Measurements from ENCODE around the gene PRKAR1B.
"Not testable (repeated sequence)": the region's sequence is repeated elsewhere in the genome, so short reads cannot be mapped to it uniquely, and the experiment has no call there.

The PRKAR1B gene

DNA sequence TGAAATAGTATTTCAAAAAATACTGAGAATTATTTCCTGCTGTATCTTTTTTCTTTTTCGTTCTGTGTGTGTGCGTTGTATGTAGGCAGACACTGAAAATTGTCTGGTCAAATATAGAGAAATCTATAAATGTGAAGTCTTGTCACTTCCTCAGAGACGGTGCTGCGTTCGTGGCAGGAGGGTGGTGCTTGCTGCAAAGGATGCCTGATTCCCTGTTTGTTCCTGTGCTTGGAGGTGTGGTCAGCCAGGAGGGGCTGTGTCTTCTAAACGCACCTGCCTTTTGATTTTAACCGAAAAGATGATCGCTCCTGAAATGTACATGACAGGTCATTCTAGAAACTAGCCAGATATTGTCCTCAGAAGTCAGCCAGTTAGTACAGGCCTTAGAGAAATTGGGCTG, 32.5 kb upstream of the PRKAR1B start:
- DNase-seq (ENCODE audit: low read depth, low spot score): no peak

DNA sequence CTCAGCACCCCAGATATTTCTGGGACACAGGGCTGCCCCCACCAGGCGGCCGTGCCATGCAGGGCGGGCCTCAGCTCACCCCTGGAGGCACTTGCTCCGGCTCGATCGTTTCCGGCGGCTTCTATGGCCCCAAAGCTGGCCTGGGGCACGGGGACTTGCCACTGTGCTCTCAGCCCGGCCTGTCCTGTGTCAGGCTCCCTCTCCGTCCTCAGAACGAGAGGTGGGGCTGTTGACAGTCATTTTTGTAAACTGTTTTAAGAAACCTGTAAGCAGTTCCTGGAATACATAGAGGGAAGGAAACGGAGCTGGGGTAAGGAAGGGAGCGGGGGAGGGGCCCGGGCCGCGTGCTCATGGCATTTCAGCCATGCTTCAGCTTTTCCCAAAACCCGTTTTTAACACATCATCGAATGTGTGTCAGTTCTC, 30.7 kb upstream of the PRKAR1B start:
- H3K27ac ChIP-seq: no peak overlapping the region
- no peak for DNase-seq (ENCODE audit: low read depth, low spot score)

More for the DNA sequence above, 32.5 kb upstream of the PRKAR1B start:
- H3K27ac ChIP-seq: no peak overlapping the region

DNA sequence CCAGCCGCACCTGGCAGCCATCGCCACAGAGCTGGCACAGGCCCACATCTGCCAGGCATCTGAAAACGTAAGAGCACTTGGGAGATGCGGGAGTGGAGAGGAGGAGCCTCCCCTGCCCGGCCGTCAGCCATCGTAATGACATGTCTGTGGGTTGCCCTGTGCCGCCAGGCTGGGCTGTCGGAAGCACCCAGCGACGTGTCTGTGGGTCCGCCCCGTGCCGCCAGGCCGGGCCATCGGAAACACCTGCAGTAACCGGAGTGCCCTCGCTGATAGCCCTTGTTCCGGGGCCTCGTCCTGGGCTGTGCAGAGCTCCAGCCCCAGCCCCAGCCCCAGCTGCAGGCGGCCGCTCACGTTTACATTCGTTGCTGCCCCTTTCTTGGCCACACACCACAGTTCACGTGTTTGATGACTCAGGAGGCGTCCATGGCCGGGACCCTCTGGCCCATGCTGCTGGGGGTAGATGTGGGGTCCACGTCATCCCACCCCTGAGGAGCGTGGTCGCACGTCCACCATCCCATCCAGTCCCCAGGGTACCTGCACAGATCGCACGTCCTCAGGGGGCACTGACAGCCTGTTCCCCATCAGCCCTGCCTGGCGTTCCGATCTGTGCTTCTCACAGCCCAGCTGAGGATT, 30.0 kb upstream of the PRKAR1B start:
- DNase-seq (ENCODE audit: low read depth, low spot score): no peak
- no peak overlapping the region for H3K27ac ChIP-seq

DNA sequence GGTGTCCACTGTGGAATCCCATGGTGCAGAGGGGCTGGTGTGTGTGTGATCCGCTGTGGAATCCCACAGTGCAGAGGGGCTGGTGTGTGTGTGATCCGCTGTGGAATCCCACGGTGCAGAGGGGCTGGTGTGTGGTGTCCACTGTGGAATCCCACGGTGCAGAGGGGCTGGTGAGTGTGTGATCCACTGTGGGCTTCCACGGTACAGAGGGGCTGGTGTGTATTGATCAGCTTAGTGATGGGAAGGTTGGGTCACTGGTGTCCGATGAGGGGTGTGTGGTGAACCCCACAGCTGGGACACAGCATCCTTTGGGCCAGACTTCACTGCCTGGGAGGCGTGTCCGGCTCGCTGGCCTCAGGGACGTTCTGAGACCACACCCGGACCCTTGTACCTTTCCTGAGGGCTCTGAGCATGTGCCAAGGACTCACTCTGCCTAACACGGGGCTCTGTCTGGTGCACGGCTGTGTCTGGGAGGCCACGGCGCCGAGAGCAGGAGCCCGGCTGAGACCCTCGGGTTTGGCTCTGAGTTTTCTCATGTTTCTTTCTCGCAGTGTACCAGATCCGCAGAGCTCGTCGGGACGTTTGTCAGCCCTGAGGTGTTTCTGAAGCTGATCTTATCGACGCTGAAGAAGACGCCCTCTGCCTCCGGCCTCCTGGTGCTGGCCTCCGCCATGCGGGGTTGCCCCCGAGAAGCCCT, 29.3 kb upstream of the PRKAR1B start:
- no peak for DNase-seq (ENCODE audit: low read depth, low spot score)
- H3K27ac ChIP-seq: no peak overlapping the region

DNA sequence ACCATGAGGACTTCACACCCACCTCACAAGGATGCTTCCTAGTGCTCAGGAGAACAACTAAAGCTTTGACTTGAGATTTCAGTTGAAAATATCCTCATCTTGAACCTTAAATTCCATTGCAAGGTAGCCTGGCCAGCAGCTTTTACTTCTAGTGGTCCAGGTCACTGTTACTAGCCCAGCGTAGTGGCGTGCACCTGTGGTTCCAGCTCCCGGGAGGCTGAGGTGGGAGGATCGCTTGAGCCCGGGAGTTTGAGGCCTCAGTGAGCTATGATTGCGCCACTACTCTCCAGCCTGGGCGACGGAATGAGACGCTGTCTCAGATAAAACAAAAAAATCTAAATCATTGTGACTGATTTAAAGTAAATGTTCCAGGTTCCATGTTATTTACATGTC, 28.3 kb upstream of the PRKAR1B start:
- no peak overlapping the region for H3K27ac ChIP-seq

DNA sequence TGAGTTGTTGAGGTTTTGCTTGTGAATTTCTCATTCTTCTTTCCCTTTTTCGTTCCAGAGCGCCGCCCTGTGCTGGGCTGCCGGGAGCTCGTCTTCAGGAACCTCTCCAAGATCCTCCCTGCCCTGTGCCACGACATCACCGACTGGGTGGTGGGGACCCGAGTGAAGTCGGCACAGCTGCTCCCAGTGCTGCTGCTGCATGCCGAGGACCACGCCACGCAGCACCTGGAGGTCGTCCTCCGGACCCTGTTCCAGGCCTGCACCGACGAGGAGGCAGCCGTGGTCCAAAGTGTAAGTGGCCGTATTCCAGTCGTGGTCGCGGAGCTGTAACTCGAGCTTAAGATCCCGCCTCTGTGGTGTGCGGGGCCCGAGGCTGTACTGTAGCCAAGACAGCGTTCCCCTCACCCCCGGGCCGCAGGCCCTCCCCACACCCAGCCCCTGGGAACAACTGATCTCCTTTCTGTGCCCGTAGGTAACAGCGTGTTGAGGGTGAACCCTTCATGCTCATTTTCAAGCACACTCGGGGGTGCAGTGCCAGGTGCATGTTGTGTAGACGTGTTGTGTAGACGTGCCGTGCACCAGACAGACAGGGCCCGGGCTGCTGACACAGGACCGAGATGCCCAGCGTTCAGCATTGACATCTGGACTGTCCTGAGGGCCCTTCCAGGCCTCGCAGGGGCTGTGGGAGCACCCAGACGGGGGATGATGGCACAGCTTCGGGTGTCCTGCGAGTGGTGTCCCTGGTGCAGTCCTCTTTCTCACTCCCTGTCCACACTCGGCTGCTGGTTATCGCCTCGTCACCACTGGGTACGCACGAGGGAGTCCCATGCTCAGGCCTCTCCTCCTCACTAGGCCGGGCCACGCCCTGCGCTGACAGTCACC, 27.7 kb upstream of the PRKAR1B start:
- no peak overlapping the region for H3K27ac ChIP-seq
- DNase-seq (ENCODE audit: low read depth, low spot score): no peak

More for the DNA sequence above, 28.3 kb upstream of the PRKAR1B start:
- DNase-seq (ENCODE audit: low read depth, low spot score): no peak

DNA sequence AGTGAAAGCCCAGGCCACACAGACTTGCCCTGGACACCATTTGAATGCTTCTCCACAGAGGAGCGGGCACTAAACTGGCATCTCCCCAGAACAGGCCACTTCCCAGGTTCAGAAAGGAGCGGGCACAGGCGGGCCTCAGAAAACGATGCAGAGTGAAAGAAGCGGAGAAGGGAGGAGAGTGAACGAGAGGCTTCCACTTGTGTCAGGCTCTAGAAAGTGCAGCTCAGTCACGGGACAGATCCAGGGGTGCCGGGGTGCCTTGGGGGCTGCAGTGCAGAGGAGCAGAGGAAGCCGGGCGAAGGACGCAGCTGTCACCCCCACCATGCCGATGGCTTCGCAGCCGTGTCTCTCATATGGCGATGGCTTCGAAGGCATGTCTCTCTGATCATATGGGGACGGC, 26.1 kb upstream of the PRKAR1B start:
- DNase-seq (ENCODE audit: low read depth, low spot score): no peak

DNA sequence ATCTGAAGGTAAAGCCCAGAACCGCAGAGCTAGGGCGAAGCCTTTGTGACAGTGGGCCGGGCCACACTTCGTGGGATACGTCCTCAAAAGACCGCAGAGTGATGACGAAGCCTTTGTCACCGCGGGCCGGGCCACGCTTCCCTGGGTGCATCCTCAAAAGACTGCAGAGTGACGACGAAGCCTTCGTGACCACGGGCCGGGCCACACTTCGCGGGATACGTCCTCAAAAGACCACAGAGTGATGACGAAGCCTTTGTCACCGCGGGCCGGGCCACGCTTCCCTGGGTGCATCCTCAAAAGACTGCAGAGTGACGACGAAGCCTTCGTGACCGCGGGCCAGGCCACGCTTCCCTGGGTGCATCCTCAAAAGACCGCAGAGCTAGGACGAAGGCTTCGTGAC, 25.2 kb upstream of the PRKAR1B start:
- DNase-seq (ENCODE audit: low read depth, low spot score); H3K27ac ChIP-seq: not testable (repeated sequence)

More for the DNA sequence above, 26.1 kb upstream of the PRKAR1B start:
- no peak overlapping the region for H3K27ac ChIP-seq

DNA sequence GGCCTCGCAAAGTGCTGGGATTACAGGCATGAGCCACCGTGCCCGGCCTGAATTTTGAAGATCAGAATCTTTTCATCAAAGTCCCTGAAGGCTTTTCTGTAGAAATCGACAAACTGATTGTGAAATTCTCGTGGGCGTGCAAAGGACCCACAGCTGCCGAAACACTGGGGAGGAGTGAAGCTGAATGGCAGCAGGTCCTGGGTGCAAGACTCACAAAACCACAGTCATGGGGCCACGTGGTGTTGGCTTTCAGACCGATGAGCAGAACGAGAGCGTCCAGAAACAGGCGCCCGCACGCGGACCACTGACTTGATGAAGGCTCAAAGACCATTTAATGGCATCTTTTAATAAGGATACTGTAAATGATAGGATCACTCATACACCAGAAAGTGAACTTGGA, 24.7 kb upstream of the PRKAR1B start:
- no peak for DNase-seq (ENCODE audit: low read depth, low spot score)
- no peak overlapping the region for H3K27ac ChIP-seq

DNA sequence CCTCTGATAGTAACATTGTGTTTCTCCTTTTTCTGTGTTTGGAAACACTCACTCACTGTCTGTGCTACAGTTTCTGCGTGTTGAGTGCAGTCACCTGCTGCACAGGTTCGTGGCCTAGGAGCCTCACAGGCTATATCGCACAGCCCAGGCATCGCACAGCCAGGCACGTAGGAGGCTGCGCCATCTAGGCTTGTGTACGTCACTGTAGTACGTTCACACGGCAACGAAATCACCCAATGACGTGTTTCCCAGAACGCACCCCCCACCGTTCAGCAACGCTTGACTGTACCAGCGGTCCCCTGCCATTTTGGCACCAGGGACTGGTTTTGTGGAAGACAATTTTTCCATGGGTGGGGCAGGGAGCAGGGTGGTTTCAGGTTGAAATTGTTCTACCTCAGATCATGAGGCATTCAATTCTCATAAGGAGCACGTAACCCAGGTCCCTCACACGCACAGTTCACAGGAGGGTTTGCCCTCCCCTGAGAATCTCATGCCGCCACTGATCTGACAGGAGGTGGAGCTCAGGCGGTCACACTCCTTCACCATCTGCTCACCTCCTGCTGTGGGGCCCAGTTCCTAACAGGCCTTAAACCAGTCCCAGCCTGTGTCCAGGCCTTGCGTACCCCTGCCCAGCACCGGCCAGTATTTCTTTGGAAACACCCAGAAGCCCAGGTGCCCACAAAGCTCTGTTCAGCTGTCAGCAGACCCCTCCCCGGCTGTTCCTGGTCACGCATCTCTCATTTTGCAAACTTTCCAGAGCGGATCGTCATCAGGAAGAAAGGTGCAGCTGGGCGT, 23.2 kb upstream of the PRKAR1B start:
- H3K27ac ChIP-seq: no peak overlapping the region
- no peak for DNase-seq (ENCODE audit: low read depth, low spot score)

DNA sequence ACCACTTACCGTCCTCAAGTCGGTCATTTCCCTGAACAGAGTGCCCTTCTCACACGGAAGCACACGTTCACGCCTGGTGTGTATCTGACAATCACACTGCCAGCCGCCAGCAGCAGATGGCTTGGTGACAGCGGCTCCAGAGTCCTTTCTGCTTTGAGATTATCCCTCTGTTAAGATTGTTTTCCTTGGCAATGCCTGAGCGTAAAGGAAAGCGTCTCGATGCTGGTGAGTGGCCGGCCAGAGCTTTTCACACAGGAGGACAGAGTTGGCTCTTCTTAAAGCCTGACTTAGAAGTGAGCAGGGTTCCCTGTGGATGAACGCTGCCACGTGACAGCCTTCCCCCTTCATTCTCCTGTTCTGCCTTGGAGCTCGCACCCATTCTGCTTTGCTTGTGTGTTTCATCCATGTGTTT, 22.1 kb upstream of the PRKAR1B start:
- no peak overlapping the region for H3K27ac ChIP-seq
- DNase-seq (ENCODE audit: low read depth, low spot score): no peak

DNA sequence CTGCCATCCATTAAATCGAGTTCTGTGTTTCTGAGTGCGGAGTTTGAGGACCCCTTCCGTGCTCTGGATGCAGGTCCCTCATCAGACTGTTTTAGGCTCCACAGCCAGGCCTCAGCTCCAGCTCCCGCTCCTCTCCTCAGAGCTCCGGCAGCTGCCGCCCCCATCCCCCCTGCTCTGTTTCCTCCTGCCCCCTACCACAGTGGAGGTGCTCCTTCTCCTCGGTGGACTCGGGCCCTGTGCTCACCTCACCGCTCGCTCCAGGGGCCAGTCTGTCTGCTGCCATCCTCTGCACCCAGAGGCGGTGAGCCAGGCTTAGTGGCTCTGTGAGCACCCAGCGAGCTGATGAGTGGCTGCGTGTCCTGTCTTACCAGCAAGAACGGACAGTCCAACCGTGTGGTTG, 21.4 kb upstream of the PRKAR1B start:
- DNase-seq (ENCODE audit: low read depth, low spot score): no peak
- H3K27ac ChIP-seq: no peak overlapping the region

DNA sequence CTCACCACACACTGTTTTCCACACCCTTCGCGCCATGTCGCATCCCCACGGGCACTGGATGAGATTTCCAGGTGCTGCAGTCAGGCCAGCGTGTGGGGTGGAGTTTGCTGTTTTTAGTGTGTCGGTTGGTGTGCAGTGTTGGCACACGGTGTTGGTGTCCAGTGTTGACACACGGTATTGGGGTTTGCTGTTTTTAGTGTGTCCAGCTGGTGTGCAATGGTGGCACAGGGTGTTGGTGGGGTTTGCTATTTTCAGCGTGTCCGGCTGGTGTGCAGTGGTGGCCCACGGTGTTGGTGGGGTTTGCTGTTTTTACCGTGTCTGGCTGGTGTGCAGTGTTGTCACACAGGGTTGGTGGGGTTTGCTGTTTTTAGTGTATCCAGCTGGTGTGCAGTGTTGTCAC, 20.1 kb upstream of the PRKAR1B start:
- no peak for DNase-seq (ENCODE audit: low read depth, low spot score)
- H3K27ac ChIP-seq: no peak overlapping the region

DNA sequence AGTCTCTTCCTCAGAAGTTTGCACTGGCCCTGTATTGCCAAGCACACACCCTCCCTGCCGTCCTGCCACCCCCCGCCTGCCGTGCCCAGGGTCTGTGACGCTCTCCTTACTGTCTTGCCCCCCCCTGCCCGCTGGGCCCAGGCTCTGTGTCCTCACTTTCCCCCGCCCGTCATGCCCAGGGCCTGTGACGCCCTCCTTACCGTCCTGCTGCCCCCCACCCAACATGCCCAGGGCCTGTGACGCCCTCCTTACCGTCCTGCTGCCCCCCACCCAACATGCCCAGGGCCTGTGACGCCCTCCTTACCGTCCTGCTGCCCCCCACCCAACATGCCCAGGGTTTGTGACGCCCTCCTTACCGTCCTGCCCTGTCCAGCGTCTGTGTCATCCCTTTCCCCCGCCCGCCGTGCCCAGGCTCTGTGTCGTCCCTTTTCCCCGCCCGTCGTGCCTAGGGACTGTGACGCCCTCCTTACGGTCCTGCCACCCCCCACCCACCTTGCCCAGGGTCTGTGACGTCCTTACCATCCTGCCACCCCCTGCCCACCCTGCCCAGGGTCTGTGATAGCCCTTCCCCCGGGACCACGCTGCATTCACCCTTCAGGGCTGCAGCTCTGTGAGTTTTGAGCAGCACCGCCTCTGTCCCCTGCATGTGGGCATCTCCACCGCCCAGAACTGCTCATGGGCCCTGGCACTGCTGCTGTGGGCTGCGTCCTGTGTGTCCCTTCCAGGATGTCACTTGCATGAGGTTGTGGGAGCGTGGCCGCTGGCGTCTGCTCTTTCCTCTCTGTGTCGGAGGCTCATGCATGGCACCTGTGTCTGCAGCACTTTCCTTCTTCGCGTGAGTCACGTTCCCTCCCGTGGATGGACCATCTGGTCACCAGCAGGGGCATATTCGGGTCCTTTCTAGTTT, 19.3 kb upstream of the PRKAR1B start:
- H3K27ac ChIP-seq: no peak overlapping the region
- DNase-seq (ENCODE audit: low read depth, low spot score): no peak

DNA sequence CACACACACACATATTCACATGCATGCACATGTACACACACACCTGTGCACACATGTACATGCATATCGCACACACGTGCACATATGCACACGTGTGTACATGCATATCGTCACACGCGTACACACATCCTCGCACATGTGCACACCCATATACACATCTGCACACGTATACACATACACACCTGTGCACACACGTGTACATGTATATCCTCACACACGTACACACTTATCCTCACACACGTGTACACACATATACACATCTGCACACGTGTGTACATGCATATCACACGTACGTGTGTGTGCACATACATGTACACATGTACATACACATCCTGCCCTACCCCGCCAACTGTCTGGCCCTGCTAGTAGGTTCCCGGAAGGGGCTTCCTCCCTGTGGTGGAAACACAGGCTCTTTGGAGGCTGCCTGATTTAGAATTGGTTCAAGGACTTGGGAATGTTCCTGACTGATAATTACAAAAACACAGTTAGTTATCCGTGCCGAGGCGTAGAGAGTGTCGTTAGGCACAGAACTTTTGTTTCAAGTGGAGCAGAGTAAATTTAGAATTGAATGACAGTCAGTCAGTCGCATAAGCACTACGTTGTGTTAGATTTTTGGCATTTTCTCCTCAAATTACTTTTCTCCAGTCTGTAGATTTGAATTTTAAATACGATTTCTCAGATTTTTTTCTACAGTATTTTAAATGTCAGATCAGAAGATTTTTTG, 18.5 kb upstream of the PRKAR1B start:
- no peak overlapping the region for H3K27ac ChIP-seq
- no peak for DNase-seq (ENCODE audit: low read depth, low spot score)

DNA sequence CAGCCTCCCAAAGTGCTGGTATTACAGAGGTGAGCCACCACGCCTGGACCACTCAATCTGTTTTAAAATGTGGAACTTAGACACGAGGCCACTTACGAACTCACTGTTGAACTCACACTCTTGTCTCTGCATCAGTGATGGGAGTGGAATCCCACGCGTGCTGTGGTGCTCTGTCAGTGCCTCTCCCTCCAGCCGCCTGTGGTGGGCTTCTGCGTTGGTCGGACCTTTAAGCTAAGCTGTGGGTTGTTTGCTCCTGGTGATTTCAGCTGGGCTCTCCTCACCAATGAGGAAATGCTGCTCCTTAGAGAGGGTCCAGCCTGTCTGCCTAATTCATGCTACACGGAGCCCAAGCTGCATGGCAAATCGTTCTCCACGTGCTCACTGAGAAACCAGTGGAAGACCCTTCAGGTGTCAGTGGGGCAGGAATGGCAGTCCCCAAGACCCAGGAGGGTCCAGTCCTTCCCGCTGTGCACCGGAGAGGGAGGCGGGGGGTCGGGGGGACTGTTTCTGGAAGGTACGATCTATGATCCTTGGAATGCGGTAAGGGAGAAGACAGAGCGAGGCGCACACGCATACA, 17.9 kb upstream of the PRKAR1B start:
- no peak for DNase-seq (ENCODE audit: low read depth, low spot score)
- no peak overlapping the region for H3K27ac ChIP-seq

DNA sequence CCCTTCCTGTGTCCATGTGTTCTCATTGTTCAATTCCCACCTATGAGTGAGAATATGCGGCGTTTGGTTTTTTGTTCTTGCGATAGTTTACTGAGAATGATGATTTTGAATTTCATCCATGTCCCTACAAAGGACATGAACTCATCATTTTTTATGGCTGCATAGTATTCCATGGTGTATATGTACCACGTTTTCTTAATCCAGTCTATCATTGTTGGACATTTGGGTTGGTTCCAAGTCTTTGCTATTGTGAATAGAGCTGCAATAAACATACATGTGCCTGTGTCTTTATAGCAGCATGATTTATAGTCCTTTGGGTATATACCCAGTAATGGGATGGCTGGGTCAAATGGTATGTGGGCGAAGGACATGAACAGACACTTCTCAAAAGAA, 17.0 kb upstream of the PRKAR1B start:
- DNase-seq (ENCODE audit: low read depth, low spot score); H3K27ac ChIP-seq: not testable (repeated sequence)

Measured in epithelial cell of prostate (primary cell).